Transverse colon (tissue), 4 donors: Measurements from ENCODE around the gene CYFIP2. TPM values are rescaled to one million over a fixed set of nuclear protein-coding genes. Genes with fewer than 3 reads are reported as not detected.
A peak's percentile ranks its signal among the peaks of the same experiment; 100 is the strongest.

Source experiments
- DNase-seq: peaks from one replicate; pipeline ENCODE4 v3.0.0-alpha.2; 2019
- H3K27ac ChIP-seq, 4 donors: fragments of 200-600 bp; sonication (generic); 2 replicates each; pipeline ENCODE4 v1.5.1; 2016 to 2018; ENCODE audit warnings: inconsistent platforms in 4 of 4
- H3K27me3 ChIP-seq: fragments of 200-600 bp; sonication (generic); 2 replicates; pipeline ENCODE4 v1.5.1; 2017; ENCODE audit warnings: inconsistent platforms
- H3K36me3 ChIP-seq, 4 donors: fragments of 200-600 bp; sonication (generic); 2 replicates each; pipeline ENCODE4 v1.5.1; 2017 to 2019; ENCODE audit warnings: inconsistent platforms in 4 of 4
- H3K4me1 ChIP-seq, 4 donors: fragments of 200-600 bp; sonication (generic); 2 replicates each; pipeline ENCODE4 v1.5.1; 2017 to 2020; ENCODE audit warnings: inconsistent platforms in 4 of 4
- H3K4me3 ChIP-seq, 4 donors: fragments of 200-600 bp; sonication (generic); 1 replicate in 1 of 4; 2 replicates in 3 of 4; pipeline versions ENCODE4 v1.5.1 to v1.6.1; 2017 to 2019; ENCODE audit warnings: inconsistent platforms in 4 of 4
- H3K9me3 ChIP-seq, 2 donors: fragments of 200-600 bp; sonication (generic); 2 replicates each; pipeline ENCODE4 v1.5.1; 2017 to 2019; ENCODE audit warnings: inconsistent platforms in 2 of 2
- CTCF ChIP-seq, 5 experiments: fragments of 200-600 bp in 3 of 5; fragments of 450-650 bp in 2 of 5; sonication (generic) in 3 of 5; IDR thresholded peaks; 1 replicate in 2 of 5; 2 replicates in 3 of 5; pipeline ENCODE4 v1.5.1; 2016 to 2017; ENCODE audit warnings: antibody characterized with exemption in 5 of 5, inconsistent platforms in 3 of 5, mild to moderate bottlenecking in 2 of 5, moderate library complexity in 1 of 5
- EP300 ChIP-seq: sonication (generic); formaldehyde crosslinking; IDR thresholded peaks from one replicate; pipeline ENCODE4 v1.6.1; 2017; ENCODE audit warnings: antibody characterized with exemption, low read depth
- POLR2A ChIP-seq: fragments of 450-650 bp; IDR thresholded peaks from one replicate; pipeline ENCODE4 v1.6.1; 2016; ENCODE audit warnings: antibody characterized with exemption, mild to moderate bottlenecking, moderate library complexity
- POLR2AphosphoS5 ChIP-seq, 3 donors: sonication (generic); formaldehyde crosslinking; IDR thresholded peaks; one replicate each; pipeline ENCODE4 v1.6.1; 2016; ENCODE audit warnings: antibody characterized with exemption in 3 of 3
- WGBS, 2 donors: methylation state at CpG; one replicate each; pipeline ENCODE4 v1.1.5; 2018; ENCODE audit warnings: low coverage in 1 of 2; 5-methylcytosine and 5-hydroxymethylcytosine counted together
- in situ Hi-C, 4 donors: fragments of 200-750 bp; cut with MboI; loops; one replicate each; pipeline versions ENCODE4 v1.15.0 to v1.15.1; 2017; ENCODE audit warnings: low sequenced_read_pairs in 3 of 4, low pct_ligation_motif_present in 1 of 4, low pct_unique_long_range_greater_than_20kb in 1 of 4
- intact Hi-C: fragments of 100-400 bp; cut with DNase I; formaldehyde crosslinking; loops from one replicate; pipeline ENCODE4 v1.15.1; 2023; ENCODE audit warnings: low total_unique reads
- total RNA-seq, 4 donors: library from RNA; depleted of rRNA; stranded (reverse); fragments of >200 nt; gene quantifications; one replicate each; pipeline ENCODE4 v1.1.0, GENCODE V29; 2016

Gene CYFIP2
- total RNA-seq, 4 donors from 2014 or later: 34.0 to 134 (median 41.6) TPM

- in situ Hi-C loops: no loop called here
- TF ChIP-seq CTCF (IDR thresholded peaks at IDR 0.05): no peak
- TF ChIP-seq POLR2A: no peak
- TF ChIP-seq POLR2AphosphoS5 (IDR thresholded peaks at IDR 0.05): no peak
- no peak for TF ChIP-seq EP300
- DNase-seq: no peak
- H3K9me3 ChIP-seq: no peaks in the 10 kb centered on the region
- peaks cover 0 to 15% (median 7%) of the 10 kb centered on the region in 4 donors for H3K4me1 ChIP-seq
- peak overlapping the region; percentile 10 to 49 (median 34) for H3K27ac ChIP-seq
- H3K27me3 ChIP-seq: no peaks in the 10 kb centered on the region
- WGBS, 2 donors: 79 to 88% methylated on average over 1 to 5 of the region's 5 CpGs
- H3K4me3 ChIP-seq: no peak overlapping the region
- intact Hi-C loops: no loop called here
- H3K36me3 ChIP-seq: no peaks in the 10 kb centered on the region
Measured at GRCh38 chr5:157390133-157390532, 124.2 kb downstream of the CYFIP2 start.

- peak; percentile 13 for DNase-seq
Measured at GRCh38 chr5:157390551-157391297, 124.8 kb downstream of the CYFIP2 start.

GRCh38 chr5:157398305-157398704, 132.4 kb downstream of the CYFIP2 start:
- DNase-seq: no peak
- in situ Hi-C loops (no loop called here), intact Hi-C loops (no loop called here)
- Histone ChIP-seq H3K9me3 (peaks cover 0 to 4% of the 10 kb centered on the region in 2 donors), H3K36me3 (no peaks in the 10 kb centered on the region), H3K4me3 (no peak overlapping the region), H3K4me1 (no peaks in the 10 kb centered on the region), H3K27me3 (no peaks in the 10 kb centered on the region), H3K27ac (no peak overlapping the region)
- TF ChIP-seq POLR2A (no peak), POLR2AphosphoS5 (IDR thresholded peaks at IDR 0.05) (no peak), EP300 (no peak), CTCF (IDR thresholded peaks at IDR 0.05) (no peak)

More at GRCh38 chr5:157390551-157391297, 124.8 kb downstream of the CYFIP2 start:
- intact Hi-C loops: no loop called here
- peaks cover 0 to 10% (median 7%) of the 10 kb centered on the region in 4 donors for H3K4me1 ChIP-seq
- WGBS, 2 donors: 46 to 74% methylated on average over 7 to 15 of the region's 15 CpGs
- TF ChIP-seq POLR2AphosphoS5 (IDR thresholded peaks at IDR 0.05) (no peak), POLR2A (no peak), CTCF (IDR thresholded peaks at IDR 0.05) (no peak), EP300 (no peak)
- H3K27ac ChIP-seq: peak overlapping the region; percentile 10 to 49 (median 34)
- no peaks in the 10 kb centered on the region for H3K27me3 ChIP-seq
- in situ Hi-C loops: no loop called here
- H3K36me3 ChIP-seq: no peaks in the 10 kb centered on the region
- H3K9me3 ChIP-seq: no peaks in the 10 kb centered on the region
- H3K4me3 ChIP-seq: no peak overlapping the region

GRCh38 chr5:157400741-157401495, 135.0 kb downstream of the CYFIP2 start:
- DNase-seq: no peak
- Histone ChIP-seq H3K36me3 (no peaks in the 10 kb centered on the region), H3K9me3 (peaks cover 0 to 12% of the 10 kb centered on the region in 2 donors), H3K4me3 (no peak overlapping the region), H3K27me3 (no peaks in the 10 kb centered on the region), H3K4me1 (no peaks in the 10 kb centered on the region), H3K27ac (no peak overlapping the region)
- in situ Hi-C loops (no loop called here), intact Hi-C loops (no loop called here)
- TF ChIP-seq CTCF (IDR thresholded peaks at IDR 0.05) (no peak), POLR2AphosphoS5 (IDR thresholded peaks at IDR 0.05) (no peak), POLR2A (no peak), EP300 (no peak)
- WGBS, 2 donors: 48 to 64% methylated on average over 2 to 5 of the region's 5 CpGs
